Loucy (cell line): Measurements from ENCODE around the gene NPIPA5.
A peak's percentile ranks its signal among the peaks of the same experiment; 100 is the strongest.

Experiments used
- CTCF ChIP-seq: fragments of 200-600 bp; sonication (generic); conservative IDR thresholded peaks from 2 replicates; pipeline ENCODE4 v1.5.1; 2014; ENCODE audit warnings: mild to moderate bottlenecking, antibody characterized with exemption, low read length
- EZH2phosphoT487 ChIP-seq: fragments of 200-600 bp; IDR thresholded peaks from 2 replicates; pipeline ENCODE4 v1.6.1; 2018; ENCODE audit warnings: antibody characterized with exemption, mild to moderate bottlenecking, moderate library complexity, borderline replicate concordance

- TF ChIP-seq CTCF (peak; percentile 53), EZH2phosphoT487 (no peak)
Observed at GRCh38 chr16:15427648-15428239, 49.6 kb upstream of the NPIPA5 start.
